K562 (cell line): ENCODE results near the gene CCDC136. TPM values are rescaled to one million over a fixed set of nuclear protein-coding genes. Genes with fewer than 3 reads are reported as not detected.

Experiments
- KLF6 ChIP-seq: fragments of 250-450 bp; sonication (Bioruptor Pico); IDR thresholded peaks from 2 replicates; pipeline ENCODE4 v1.4.0; 2020; ENCODE audit warnings: mild to moderate bottlenecking, moderate library complexity, borderline replicate concordance
- MAFG ChIP-seq: fragments of 450-650 bp; conservative IDR thresholded peaks from 2 replicates; pipeline ENCODE4 v1.6.1; 2016; ENCODE audit warnings: missing genetic modification characterization, missing compliant biosample characterization
- NONO ChIP-seq, 2 experiments: fragments of 200-400 bp in 1 of 2; fragments of 450-650 bp in 1 of 2; formaldehyde crosslinking in 1 of 2; IDR thresholded peaks; 2 replicates each; pipeline ENCODE4 v1.6.1; 2017; ENCODE audit warnings: low read depth in 2 of 2, mild to moderate bottlenecking in 2 of 2, moderate library complexity in 2 of 2, low read length in 1 of 2
- POLR2AphosphoS2 ChIP-seq: IDR thresholded peaks from 2 replicates; pipeline ENCODE4 v1.6.1; 2012; ENCODE audit warnings: low read length, improper control_type of control experiment
- RBM22 ChIP-seq: fragments of 200-400 bp; formaldehyde crosslinking; IDR thresholded peaks from 2 replicates; pipeline ENCODE4 v1.6.1; 2018; ENCODE audit warnings: low read length, low read depth; ENCODE audit not compliant: poor library complexity, severe bottlenecking
- TCFL5 ChIP-seq: fragments of 250-450 bp; sonication (Bioruptor Pico); conservative IDR thresholded peaks from 2 replicates; pipeline ENCODE4 v1.6.1; 2021; ENCODE audit warnings: mild to moderate bottlenecking, moderate library complexity, matching md5 sums
- TRIM28 ChIP-seq: fragments of 450-650 bp; IDR thresholded peaks from 2 replicates; pipeline ENCODE4 v1.6.1; 2017
- ZNF583 ChIP-seq: fragments of 250-450 bp; sonication (Bioruptor Pico); IDR thresholded peaks from 2 replicates; pipeline ENCODE4 v1.4.0; 2020
- polyA plus RNA-seq, 8 experiments: library from polyadenylated mRNA; depleted of rRNA in 4 of 8; stranded (reverse) in 5 of 8; unstranded in 3 of 8; fragments of >200 nt; fragmentation: Nextera tagmentation in 2 of 8; fragmentation: Illumina TruSeq in 1 of 8; extraction: Ambion mirVana in 2 of 8; extraction: Trizol in 1 of 8; gene quantifications; 2 replicates each; pipeline versions ENCODE4 v1.2.1 to v1.2.3, GENCODE V29; 2011 to 2014; ENCODE audit warnings: inconsistent platforms in 1 of 8, missing spikeins in 1 of 8
- total RNA-seq, 7 experiments: library from RNA; depleted of rRNA in 6 of 7; stranded (reverse); fragments of >200 nt in 6 of 7; fragmentation: Illumina TruSeq in 2 of 7; extraction: Trizol in 2 of 7; gene quantifications; 2 replicates each; pipeline versions ENCODE4 v1.2.1 to v1.2.3, GENCODE V29; 2011 to 2021; ENCODE audit warnings: low replicate concordance in 1 of 7
- TF ChIP-seq, protein P1 (sequence below): sonication (generic); formaldehyde crosslinking; IDR thresholded peaks from 2 replicates; pipeline ENCODE4 v1.8.1; 2023; ENCODE audit warnings: mild to moderate bottlenecking, missing genetic modification reagents, moderate library complexity
- TF ChIP-seq, protein P2 (sequence below): sonication (generic); formaldehyde crosslinking; IDR thresholded peaks from 2 replicates; pipeline ENCODE4 v1.8.1; 2023; ENCODE audit warnings: mild to moderate bottlenecking, missing genetic modification reagents

Gene CCDC136
- total and polyA plus RNA-seq, 9 of the 15 experiments (the other 6 are each of a cell fraction or from before 2014, with no cell fraction given), result 2.4 to 40.8 (median 26.5) TPM

DNA sequence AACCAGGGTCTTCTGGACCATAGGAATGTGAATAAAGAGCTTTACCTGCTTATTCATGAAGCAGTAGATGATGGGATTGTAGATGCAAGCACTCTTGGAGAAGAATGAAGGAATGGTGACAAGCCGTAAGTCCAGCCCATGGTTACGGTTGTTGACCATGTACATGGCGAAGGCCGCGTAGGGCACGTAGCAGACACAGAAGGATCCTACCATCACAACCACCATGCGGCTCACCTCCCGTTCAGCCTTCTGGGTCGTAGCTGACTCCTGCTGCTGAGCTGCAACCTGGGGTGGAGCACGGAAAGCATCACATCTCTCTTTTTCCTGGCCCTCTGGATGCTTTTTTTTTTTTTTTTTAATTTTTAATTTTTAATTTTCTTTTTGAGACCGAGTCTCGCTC is 18.2 kb upstream of the CCDC136 start (continued):
- TF ChIP-seq, protein P1, sequence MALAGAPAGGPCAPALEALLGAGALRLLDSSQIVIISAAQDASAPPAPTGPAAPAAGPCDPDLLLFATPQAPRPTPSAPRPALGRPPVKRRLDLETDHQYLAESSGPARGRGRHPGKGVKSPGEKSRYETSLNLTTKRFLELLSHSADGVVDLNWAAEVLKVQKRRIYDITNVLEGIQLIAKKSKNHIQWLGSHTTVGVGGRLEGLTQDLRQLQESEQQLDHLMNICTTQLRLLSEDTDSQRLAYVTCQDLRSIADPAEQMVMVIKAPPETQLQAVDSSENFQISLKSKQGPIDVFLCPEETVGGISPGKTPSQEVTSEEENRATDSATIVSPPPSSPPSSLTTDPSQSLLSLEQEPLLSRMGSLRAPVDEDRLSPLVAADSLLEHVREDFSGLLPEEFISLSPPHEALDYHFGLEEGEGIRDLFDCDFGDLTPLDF (CRISPR knock-in tag), result no peak
- TF ChIP-seq TCFL5 (CRISPR knock-in tag) (no peak), MAFG (tag) (no peak), NONO (IDR thresholded peaks at IDR 0.05; ENCODE audit: low read depth in 2 of 2, low read length in 1 of 2) (no peak), TRIM28 (no peak), KLF6 (CRISPR knock-in tag) (no peak), ZNF583 (no peak), POLR2AphosphoS2 (peak; percentile 80), RBM22 (peak; percentile 46)
- TF ChIP-seq, protein P2, sequence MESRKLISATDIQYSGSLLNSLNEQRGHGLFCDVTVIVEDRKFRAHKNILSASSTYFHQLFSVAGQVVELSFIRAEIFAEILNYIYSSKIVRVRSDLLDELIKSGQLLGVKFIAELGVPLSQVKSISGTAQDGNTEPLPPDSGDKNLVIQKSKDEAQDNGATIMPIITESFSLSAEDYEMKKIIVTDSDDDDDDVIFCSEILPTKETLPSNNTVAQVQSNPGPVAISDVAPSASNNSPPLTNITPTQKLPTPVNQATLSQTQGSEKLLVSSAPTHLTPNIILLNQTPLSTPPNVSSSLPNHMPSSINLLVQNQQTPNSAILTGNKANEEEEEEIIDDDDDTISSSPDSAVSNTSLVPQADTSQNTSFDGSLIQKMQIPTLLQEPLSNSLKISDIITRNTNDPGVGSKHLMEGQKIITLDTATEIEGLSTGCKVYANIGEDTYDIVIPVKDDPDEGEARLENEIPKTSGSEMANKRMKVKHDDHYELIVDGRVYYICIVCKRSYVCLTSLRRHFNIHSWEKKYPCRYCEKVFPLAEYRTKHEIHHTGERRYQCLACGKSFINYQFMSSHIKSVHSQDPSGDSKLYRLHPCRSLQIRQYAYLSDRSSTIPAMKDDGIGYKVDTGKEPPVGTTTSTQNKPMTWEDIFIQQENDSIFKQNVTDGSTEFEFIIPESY (CRISPR knock-in tag), result peak; percentile 42; the same call in 1 of the 2 replicates
- TF ChIP-seq, all 486 proteins: peak for 6
